NK-92 (cell line): ENCODE results near the gene ANKRA2.

ENCODE experiments used
- DNase-seq: peaks from one replicate; lab custom pipeline; 2025; ENCODE audit not compliant: unreplicated experiment; lab: John Stamatoyannopoulos, UW

Gene ANKRA2, protein sequence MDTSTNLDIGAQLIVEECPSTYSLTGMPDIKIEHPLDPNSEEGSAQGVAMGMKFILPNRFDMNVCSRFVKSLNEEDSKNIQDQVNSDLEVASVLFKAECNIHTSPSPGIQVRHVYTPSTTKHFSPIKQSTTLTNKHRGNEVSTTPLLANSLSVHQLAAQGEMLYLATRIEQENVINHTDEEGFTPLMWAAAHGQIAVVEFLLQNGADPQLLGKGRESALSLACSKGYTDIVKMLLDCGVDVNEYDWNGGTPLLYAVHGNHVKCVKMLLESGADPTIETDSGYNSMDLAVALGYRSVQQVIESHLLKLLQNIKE

DNA sequence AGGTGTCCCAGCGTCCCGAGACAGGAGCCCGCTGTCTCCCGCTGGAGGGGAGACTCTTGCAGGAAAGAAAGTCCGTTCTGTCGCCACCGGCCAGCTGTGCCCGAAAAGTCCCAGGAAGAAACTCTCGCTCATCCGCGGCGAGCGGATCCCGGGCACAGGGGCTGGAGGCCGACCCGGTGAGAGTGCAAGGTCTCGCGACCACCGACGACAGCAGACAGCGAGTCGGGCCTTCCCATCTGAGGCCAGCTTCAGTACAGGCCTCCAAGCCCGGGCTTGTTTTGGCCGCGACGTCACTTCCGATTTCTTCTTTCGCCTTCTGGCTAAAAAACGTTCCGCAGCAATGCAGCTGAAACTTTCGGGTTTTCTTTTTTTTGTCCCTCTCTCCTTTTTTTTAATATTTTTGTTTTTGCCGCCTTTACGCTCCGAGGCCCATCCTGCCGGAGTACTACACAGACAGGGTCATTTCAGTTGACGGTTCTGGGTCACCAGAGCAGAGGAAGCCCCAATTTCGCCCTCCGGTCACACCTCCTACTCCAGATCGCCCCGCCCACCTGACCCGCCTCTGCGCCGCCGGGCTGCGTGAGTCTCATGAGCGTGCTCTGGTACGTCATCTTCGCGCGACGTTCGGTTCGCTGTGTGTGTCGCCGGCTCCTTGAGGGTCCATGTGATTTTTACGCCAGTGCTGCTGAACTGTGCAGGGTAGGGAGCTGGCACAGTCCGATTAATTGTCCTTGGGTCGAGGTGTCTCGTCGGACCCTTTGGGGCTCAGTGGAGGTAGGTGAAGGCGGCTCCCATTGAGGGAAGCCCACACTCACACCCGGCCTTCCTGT is at the start of gene ANKRA2, which contains the start of gene UTP15:
Gene ANKRA2 (minus strand): TSS at position 501 of the 830 bp plus-strand sequence. CDS start 2,758 bp downstream, outside the sequence.
Gene UTP15 (plus strand): TSS at position 605 of the 830 bp plus-strand sequence. CDS start 1,602 bp downstream, outside the sequence.
- peak; percentile 72 for DNase-seq

DNA sequence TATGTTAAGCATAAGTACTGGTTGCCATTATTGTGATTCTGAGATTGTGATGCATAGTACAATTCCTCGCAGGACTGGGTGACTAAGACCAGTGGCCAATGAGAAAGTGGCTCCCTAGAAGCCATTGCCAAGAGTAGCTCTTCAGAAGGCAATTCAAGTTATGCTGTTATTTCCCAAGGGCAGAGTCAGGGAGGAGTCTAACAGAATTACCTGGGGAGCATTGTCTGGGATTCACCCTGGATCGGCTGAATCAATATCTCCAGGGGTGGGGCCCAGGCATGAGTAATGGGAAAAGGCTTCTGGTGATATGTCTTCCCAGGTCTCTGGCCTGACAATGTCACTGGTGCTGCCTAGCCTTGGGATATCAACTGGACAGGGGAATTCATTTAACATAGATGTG is 49.6 kb upstream of the ANKRA2 start:
- no peak for DNase-seq

DNA sequence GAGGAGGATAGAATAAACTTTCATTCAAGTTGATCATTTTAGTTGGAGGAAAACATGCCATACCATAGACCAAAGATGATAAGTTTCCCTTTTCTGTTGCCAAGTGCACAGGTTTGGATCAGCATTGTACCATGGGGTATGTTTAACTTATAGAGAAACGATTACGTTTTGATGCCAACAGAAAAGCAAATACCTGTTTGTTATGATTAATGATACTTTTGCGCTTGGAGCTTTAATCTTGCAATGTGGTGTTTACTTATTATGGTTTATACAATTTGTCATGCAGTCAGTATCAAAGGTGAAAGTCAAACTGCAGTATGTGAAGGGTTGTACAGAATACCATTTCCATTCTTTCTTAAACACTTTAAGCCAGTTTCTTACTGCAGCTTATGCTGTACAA is 47.4 kb upstream of the ANKRA2 start:
- DNase-seq = no peak

DNA sequence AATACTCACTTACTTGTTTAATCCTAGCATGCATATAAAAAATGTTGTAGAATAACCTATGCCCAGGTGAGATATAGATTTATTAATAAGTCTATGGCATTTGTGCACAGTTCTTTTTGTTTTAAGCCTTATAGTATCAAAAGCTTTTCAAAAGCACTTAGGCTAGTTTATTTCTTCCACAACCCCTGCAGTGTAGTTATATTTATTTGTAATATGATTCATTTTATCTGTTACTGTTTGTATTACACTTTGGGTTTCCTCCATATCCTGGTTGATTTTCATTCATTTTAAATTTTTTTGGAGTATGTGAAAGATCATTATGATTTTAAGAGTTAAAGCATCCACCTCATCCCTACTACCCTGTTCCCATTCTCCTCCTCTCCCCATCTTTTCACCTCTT is 41.8 kb upstream of the ANKRA2 start:
- DNase-seq = no peak

DNA sequence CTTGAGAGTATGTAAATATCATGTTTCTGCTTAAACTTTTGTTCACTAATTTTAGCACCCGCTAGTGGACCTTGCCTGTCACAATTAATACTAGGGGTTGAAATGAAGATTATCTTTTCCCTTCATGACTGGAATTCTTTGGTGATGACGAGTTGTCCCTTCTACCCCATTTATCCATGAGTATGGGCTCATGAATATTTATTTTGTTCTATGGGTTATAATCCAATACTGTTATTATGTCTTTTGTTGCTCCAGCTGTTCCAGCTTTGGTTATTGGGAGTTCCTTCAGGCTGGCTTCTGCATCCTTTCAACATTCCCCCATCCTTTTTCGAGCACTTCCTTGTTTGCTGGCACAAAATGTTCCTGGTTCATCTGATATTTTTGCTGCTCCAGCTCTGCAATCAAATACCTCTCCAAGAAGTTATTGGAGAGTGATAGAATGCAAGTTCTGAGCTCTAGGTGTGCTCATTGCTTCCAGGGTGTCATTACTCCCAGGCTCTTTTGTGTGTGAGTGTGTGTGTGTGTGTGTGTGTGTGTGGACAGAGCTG is 40.8 kb upstream of the ANKRA2 start:
- no peak for DNase-seq

DNA sequence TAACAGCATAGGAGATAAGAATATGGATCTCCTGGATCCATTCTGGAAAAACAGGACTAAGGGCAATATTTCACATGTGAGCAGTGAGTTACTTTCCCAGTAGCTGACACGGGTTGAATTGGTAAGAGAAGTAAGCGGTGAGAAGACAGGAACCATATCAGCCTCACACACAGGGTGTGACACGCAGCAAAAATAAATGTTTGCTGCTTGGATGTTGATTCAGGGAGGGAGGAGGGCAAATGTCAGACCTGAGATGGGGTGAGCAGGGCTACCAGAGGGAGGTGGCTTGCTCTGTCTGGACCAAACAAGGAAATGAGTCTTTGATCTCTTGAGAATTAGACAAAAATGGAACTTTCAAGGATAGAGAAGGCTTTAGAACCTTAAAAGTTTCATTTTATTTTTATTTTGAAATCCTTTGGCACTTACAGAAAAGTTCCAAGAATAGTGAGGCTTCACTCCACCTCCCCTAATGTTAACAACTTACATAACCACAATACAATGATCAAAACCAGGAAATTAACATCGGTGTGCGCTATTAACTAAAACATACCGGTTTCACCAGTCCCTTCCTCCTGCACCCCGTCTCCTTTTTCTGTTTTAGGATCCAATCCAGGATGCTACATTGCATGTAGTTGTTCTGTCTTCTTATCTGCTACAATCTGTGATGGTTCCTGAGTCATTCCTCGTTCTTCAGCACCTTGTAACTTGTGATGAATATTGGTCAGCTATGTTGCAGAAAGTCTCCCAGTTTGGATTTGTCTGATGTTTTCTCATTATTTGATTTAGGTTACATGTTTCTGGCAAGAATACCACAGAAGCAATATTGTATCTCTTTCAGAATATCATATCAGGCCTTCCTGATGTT is 40.0 kb upstream of the ANKRA2 start:
- DNase-seq = no peak

DNA sequence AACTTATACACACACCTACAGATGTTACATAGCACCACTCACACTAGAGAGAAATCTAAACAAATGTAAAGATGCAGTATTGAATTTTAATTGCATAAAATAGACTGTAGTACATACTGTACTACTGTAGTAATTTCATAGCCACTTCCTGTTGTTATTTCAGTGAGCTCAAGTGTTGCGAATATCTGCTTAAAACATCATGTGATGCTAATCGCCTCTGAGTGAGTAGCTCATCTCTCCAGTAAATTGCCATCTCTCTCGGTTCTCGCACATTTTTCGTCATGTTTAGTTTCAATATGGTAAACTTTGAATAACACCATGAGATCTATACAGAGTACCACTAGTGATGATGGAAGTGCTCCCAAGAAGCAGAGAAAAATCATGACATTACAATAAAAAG is 38.6 kb upstream of the ANKRA2 start:
- DNase-seq = no peak

DNA sequence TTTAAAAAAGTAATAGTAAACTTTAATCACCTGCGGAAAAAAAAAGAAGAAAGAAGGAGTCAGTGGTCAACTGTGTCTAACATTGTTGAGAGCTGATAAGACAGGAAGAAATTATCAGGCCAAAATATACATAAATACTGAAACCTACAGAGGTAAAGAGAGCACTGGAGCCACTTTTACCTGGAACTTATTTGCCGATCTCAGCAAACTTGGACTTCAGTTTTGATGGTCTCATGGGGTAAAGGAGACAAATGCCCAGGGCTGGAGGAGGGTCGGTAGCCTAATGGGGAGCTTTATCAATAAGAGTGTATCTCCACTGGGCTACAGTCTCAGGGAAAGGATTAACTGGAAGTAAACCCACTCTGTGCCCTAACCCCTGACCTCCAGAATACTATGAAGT is 33.9 kb upstream of the ANKRA2 start:
- no peak for DNase-seq

DNA sequence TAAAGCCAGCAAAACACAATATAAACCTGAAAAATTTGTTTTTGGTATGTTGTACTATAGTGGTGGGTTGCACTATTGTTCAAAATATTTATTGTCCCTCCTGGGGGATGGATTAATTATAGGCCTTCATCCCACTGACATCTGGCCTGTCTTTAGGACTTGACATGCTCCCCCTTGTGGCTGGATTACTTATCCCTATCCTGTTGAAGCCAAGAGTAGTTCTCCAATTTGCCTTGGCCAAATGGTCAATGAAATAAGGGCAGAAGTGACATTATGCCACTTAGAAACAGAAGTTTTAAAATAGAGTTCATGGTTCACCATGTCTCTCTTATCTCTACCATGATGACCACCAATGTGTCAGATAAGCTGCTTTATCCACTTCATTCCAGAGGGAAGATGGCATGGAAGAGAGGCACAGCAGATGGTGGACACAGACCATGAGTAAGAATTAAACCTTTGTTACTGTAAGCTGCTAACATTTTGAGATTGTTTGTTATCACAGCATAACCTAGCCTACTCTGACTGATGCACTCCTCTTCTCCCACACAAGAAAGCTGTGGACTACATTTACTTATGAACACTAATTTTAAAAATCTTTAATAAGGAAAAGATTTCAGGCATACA is 31.4 kb upstream of the ANKRA2 start:
- DNase-seq = no peak

DNA sequence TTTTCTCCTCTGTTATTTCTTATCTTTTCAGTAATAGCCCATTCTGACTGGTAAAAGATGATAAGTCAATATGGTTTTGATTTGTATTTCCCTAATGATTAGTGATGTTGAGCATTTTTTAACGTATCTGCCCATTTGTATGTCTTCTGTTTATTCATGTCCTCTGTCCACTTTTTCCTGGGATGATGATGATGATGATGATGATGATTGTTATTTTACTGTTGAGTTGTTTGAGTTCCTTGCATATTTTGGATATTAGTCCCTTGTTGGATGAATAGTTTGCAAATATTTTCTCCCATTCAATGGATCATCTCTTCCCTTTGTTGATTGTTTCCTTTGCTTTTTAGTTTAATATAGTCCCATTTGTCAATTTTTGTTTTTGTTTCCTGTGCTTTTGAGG is 27.1 kb upstream of the ANKRA2 start:
- DNase-seq = no peak

DNA sequence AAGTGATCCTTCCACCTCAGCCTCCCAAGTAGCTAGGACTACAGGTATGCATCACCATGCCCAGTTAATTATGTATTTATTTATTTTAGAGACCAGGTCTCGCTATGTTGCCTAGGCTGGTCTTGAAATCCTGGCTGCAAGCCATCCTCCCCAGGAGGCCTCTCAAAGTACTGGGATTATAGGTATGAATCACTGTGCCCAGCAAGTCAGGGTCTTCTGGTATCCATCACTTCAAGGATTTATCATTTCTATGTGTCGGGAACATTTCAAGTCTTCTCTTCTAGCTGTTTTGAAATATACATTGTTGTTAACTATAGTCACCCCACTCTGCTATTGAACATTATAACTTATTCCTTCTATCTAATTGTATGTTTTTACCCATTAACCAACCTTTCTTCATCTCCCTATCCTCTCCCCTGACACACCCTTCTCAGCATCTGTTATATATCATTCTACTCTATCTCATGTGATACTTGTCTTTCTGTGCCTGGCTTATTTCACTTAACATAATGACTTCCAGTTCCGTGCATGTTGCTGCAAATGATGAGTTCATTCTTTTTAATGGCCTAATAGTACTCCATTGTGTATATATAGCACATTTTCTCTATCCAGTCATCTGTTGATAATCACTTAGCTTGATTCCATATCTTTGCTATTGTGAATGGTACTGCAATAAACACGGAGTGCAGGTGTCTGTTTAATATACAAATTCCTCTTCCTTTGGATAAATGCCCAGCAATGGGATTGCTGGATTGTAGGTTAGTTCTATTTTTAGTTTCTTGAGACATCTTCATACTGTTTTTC is 26.5 kb upstream of the ANKRA2 start:
- no peak for DNase-seq

DNA sequence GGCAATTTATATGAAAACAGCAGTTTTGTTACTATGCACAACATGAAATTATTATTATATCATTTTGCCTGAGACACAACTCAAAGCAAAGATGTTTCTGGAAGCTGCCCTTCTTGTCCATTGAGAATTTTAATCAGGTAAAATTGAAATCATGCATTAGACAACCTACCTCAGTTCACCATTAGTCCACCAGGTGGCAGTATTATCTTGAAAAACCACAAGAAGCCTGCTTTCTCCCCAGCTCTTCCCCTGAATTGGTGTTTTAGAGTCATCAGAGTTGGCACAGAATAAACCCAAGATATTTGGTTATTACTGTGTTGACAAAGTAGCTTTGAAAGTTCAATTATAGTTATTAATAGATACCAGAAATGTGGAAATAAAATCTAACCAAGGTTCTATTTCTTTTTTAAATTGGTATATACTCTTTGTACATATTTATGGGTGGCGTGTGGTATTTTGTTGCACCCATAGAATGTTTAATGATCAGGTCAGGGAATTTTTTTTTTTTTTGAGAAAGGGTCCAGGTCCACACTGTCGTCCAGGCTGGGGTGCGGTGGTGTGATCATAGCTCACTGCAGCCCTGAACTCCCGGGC is 25.8 kb upstream of the ANKRA2 start:
- DNase-seq = no peak

DNA sequence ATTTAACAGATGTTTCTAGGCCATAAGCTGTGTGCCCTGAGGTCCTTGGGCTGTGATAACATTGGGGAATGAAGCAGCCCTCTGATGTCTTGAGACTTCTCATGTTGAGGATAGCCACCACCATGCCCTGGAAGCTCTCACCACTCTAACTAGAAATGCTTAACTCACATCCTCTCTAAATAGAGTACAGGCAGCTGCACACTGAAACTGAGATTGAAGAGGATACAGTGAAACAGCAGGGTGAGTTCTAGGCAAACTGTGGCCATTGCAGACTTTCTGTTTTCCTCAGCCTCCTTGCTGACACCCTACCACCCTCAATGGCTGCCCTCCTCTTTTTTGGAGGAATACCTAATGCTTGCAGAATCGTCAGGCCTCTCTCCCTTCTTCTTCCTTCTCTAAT is 22.5 kb upstream of the ANKRA2 start:
- DNase-seq = no peak

DNA sequence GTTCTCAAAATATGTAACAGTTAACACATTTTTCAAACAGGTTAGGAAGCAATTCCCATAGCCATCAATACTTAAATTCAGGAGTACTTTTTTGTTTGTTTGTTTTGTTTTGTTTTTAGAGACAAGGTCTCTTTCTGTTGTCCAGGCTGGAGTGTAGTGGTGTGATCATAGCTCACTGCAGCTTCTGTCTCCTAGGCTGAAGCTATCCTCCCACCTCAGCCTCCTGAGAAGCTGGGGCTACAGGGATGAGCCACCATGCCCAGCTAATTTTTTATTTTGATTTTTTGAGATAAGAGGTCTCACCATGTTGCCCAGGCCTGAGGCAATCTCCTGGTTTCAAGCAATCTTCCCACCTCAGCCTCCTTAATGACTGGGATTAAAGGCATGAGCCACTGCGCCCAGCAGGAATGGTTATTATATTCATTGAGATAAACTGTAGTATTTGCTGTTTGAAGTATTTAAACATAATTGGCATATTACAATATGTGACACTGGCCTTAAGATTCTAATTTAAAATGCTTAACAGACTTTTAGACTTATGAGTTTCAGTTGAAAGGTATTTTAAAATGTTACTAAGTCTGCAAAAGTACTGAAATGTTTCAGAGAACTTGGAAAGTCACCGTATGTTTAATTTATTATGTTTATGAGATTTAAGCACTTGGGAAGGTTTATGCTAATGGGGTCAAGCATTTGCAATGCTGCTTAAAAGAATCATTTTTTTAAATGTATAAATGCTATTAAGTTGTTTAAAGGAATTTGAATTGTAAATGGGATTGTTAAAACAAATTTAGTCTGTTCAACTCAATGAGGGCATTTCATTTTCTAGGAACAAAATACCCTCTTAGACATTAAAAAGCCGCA is 17.1 kb upstream of the ANKRA2 start:
- no peak for DNase-seq

DNA sequence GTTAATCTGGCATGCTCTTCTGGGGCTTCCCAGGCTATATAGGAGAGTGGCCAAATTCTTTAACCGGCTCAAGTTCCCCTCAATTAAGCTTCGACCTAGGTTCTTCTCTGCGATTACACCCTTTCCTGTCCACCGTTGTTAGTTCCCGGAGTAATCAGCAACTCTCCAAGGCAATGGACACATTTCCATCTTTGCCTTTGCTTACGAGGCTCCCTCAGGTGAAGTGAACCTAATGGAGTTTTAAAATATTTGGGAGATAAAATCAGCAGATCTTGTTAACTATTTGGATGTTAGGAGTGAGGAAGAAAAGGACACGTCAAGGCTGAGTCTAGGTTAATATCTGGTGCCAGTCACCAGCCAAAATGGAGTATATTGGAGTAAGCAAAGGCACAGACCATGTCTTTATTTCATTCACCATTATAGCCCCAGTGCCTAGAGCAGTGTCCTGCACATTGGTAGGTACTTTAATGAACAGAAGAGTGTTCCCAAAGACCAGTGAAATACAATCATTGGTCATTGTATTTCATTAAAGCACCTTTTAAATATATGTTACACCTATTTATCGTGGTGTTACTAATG is 619 bp upstream of the ANKRA2 start:
- no peak for DNase-seq

DNA sequence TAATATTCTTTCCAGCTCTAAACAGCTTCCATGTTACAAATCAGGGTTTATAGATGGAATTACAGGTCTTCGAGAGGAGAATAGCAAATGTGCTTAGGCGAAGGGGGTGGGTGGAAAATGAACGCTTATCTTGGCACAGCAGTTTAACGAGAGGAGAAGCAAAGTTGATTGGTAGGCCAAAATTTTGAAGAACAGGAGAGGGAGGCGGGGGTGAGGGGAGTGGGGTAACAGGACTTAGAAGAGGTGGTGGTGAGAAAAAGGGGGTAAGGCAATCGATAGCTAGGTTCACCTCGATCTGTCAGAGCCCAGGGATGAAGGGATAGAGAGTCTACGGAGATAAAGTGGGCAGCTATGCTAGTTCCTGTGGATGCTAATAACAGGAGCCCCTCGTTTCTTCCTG is 764 bp downstream of the ANKRA2 start:
- no peak for DNase-seq

DNA sequence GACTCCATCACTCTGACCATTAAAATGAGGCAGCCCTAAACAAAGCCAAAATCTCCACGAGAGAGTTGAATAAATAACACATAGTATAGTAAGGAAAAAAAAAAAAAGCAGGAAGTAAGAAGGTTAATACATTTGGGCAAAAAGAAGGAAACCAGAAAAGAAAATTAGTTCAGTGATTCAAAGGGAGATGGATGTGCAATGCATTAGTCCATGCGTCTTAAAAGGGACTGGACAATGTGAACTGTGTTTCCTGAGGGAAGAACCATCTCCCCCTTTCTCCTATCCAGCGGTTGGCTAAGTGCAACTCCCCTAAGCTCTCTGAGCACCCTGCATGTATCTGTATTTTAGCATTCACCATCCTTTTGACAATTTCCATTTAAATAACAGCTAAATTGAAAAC is 1.4 kb downstream of the ANKRA2 start:
- no peak for DNase-seq

DNA sequence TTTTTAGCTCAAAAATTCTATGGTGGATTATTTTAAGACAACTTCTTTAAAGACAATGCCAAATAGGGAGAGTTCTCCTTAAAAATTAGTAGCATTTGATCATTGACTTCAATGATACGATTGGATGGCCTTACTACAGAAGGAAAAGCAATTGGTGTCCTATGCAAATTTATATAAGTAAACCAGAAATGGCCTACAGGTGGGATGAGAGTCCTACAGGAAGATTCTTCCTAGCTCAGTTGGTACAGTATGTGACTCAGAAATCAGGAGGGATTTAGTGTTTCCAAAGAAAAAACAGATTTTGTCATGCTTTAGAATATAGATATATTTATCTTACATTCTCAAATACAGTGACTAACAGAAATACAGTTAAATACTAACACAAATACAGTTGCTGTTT is 6.5 kb downstream of the ANKRA2 start:
- DNase-seq = no peak
